PFSK-1 (cell line): ENCODE results near the gene DNAJB2.

Experiments
- FOXP2 ChIP-seq: optimal IDR thresholded peaks from 2 replicates; pipeline ENCODE3; 2011; ENCODE audit warnings: borderline replicate concordance, control low read depth, inconsistent platforms; ENCODE audit not compliant: insufficient read depth; ENCODE audit errors: extremely low read length, extremely low read depth
- POLR2AphosphoS5 ChIP-seq: IDR thresholded peaks from 2 replicates; pipeline ENCODE4 v1.6.1; 2012; ENCODE audit warnings: low read depth, mild to moderate bottlenecking, control low read depth, low read length, moderate library complexity
- SIN3A ChIP-seq: IDR thresholded peaks from 2 replicates; pipeline ENCODE4 v1.6.1; 2012; ENCODE audit warnings: mild to moderate bottlenecking, low read length, moderate library complexity, borderline replicate concordance; ENCODE audit not compliant: insufficient read depth
- TAF1 ChIP-seq: IDR thresholded peaks from 2 replicates; pipeline ENCODE4 v1.6.1; 2012; ENCODE audit warnings: low read length, control low read depth, borderline replicate concordance; ENCODE audit not compliant: insufficient read depth

- TF ChIP-seq TAF1 (no peak), FOXP2 (no peak), POLR2AphosphoS5 (no peak), SIN3A (no peak)
Observed at GRCh38 chr2:219252900-219253752, 26.0 kb upstream of the DNAJB2 start, which contains the start of gene TUBA4B.
